ENCODE data around the gene OR2A12.
"Not testable (repeated sequence)": the region's sequence is repeated elsewhere in the genome, so short reads cannot be mapped to it uniquely, and the experiment has no call there.

Gene OR2A12

DNA sequence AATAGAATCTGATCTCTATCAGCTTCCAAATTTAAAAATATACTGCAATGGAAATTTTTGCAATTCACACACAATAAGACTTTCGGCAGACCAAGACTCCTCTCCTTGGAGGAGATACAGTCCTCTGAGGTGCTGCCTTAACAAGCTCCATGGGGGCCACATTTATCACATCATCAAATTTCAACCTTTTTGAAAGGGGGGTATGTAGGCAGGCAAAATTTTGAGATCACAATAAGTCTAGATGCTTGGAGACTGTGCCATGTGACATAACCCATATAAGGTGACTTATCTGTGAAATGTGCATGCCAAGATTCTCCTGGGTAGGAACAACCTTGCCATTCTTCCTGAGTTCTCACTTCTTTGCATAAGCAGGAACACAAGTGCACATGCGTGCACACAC is at the start of gene OR2A12:
OR2A12 (plus strand) TSS at position 301 of the 400 bp plus-strand sequence. CDS start 8,830 bp downstream, outside the sequence.
- DNase-seq = no peak

DNA sequence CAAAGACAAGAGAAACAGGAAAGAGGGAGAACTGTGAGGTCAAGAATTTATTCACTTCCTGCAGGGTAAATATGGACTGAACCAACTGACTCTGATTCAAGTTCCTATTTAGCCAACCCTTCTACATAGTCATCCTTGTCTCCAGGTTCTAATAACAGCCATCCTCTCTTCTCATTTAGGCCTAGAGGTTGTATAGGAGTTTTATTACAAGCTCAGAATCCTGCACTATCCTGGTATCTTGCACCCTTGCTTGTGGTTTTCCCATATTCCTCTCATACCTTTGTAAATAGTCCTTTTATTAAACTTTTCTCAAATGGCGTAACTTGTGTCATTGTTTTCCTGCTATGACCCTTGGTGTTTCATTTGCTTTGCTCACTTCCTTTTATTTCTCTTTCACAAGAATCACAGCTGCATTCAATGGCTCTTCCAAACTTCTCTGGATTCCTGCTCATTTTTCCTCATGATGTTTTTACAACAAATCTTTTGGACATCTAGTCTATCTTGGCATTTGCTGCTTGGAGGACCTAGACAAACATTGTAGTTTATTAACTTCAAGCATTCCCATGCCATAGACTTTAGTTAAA is 49.7 kb upstream of the OR2A12 start:
- no peak for DNase-seq

- no peak for DNase-seq
Measured at GRCh38 chr7:144037414-144038035, 48.6 kb upstream of the OR2A12 start.

DNA sequence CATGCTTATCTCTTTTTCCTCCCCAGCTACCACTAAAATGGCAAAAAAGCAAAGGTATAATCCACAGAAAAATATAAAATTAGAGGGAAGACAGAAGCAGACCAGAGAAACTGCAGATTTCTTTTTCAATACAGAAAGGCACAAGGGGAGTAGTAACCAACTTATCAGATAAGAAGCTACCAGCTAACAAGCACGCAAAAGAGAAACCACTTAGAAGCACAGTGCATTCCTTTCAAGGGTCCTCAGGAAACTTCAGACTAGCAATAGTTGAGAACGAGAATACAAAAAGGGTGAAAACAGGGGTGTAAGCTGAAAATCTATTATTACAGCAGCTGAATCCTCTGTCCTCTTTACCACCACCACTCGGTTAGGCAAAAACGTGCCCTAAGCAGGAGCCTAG is 47.2 kb upstream of the OR2A12 start:
- DNase-seq = no peak

GRCh38 chr7:144048648-144049047 is 37.4 kb upstream of the OR2A12 start, which contains the start of gene OR2A5:
TSS of gene OR2A5 (plus strand) at chr7:144048948. CDS start at chr7:144050402, 1,454 bp downstream.
- DNase-seq = no peak

DNA sequence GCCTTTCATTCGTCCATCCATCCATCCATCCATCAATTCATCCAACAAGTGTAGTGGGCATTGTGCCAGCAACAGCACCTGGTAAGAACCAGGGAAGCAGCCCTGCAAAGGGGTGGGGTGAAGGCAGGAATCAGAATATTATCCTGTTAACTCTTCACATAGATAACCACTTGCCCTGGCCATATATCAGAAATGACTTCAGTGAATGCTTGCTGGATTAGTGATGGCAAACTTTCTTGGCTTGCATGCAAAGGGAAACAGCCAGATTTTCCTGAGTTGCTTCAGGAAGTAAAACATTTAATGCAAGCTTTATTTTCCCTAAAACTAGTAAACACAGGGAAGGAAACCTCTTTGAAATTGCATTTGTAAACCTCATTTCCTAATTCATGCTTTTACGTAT is 36.6 kb upstream of the OR2A12 start:
- no peak for DNase-seq

GRCh38 chr7:144050093-144050492 is 36.0 kb upstream of the OR2A12 start:
- no peak for DNase-seq

DNA sequence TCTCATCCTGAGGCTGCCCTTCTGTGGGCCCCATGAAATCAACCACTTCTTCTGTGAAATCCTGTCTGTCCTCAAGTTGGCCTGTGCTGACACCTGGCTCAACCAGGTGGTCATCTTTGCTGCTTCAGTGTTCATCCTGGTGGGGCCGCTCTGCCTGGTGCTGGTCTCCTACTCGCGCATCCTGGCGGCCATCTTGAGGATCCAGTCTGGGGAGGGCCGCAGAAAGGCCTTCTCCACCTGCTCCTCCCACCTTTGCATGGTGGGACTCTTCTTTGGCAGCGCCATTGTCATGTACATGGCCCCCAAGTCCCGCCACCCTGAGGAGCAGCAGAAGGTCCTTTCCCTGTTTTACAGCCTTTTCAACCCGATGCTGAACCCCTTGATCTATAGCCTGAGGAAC is 35.2 kb upstream of the OR2A12 start:
- not testable (repeated sequence) for DNase-seq

- DNase-seq = no peak
Measured at GRCh38 chr7:144057954-144058353, 28.1 kb upstream of the OR2A12 start.

DNA sequence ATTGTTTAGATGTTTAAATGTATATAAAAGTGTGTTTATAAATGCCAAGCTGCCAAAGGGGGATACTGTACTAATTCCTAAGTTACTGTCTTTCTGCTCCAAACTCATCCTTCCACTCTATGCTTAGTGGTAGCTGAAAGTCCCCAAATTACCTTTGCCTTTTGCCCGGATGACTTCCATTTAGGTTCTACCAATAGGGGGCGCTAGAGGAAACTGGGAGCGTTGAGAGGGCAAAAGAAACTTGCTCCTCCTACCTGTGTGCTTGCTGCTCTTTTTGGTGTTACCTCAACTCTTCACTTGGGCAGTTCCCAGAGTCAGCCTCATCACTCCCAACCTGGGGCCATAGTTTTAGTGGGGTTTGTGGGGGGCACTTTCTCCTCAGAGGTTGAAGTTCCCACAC is 22.4 kb upstream of the OR2A12 start:
- DNase-seq = no peak

- DNase-seq = no peak
Measured at GRCh38 chr7:144069511-144069910, 16.6 kb upstream of the OR2A12 start, which contains the start of gene OR2A25. TSS of gene OR2A25 (plus strand) at chr7:144069811. CDS start at chr7:144074220, 4,409 bp downstream.

DNA sequence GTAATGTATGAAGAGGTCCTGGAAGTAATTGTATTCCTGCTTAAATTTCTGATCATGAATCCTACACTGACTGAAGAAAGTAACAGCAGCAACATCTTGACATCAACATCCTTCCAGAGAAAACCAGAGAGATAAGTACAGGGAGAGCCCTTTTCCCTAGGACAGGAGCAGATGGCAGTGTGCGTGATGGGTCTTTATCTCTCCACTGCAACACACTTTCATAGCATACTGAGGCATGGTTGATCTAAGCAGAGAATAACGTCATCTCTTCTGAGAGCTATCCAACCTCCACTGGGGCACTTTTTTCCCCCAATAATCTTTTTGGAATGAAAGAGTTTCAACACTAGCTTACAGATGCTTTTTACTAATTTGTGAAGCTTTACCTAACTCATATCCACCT is 16.1 kb upstream of the OR2A12 start:
- DNase-seq = no peak

GRCh38 chr7:144074374-144074773 is 11.7 kb upstream of the OR2A12 start:
- DNase-seq = no peak

- no peak for DNase-seq
Measured at GRCh38 chr7:144086730-144087129, 652 bp downstream of the OR2A12 start.

DNA sequence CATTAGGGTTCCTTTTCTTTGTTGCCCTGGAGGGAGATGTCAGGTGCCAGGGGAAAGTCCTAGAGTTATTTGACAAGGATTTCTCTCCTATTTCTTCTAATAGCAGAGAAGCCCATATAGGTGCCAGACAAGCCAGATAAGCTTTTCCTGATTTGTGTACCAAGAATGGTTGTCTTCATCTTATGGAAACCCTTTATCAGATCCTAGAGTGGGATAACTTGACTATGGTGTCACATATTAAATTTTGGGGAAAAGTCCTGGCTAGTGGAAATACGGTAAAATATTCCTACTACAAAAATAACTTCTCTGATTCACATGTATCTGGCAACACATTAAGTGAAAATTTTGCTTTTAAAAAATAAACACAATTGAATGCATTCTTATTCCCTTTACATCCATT is 1.2 kb downstream of the OR2A12 start:
- no peak for DNase-seq

GRCh38 chr7:144090667-144091066 is 4.6 kb downstream of the OR2A12 start:
- DNase-seq = no peak

DNA sequence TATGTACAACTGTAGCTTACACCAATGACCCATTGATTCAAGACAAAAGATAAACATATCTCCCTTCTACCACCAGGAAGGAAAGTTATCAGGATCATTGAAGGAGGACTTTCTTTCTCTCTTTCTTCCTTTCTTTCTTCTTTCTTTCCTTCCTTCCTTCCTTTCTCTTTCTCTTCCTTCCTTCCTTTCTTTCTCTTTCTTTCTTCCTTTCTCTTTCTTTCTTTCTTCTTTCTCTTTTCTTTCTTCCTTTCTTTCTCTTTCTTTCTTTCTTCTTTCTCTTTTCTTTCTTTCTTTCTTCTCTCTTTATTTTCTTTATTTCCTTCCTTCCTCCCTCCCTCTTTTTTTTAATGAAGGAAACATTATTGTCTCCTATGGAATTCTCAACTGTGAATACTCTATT is 12.7 kb downstream of the OR2A12 start:
- no peak for DNase-seq

DNA sequence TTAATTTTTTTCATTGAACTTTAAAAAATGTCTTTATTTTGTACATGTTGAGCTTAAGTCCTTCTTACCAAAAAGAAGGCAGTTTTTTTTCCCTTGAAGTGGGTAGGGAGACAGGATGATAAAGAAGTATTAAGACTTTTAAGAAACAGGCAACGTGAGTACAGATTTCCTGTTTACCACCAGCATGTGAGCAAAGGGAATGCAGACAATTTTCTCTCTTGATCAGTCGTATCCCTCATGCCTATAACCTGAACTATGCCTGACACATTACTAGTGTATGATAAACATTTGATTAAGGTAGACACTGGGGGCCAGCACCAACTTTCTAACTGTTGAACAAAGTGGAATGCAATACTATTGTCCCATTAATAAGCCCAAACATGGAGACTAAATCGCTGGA is 14.5 kb downstream of the OR2A12 start:
- DNase-seq = no peak

- no peak for DNase-seq
Measured at GRCh38 chr7:144102041-144102440, 16.0 kb downstream of the OR2A12 start.

- no peak for DNase-seq
Measured at GRCh38 chr7:144105211-144105610, 19.1 kb downstream of the OR2A12 start.

DNA sequence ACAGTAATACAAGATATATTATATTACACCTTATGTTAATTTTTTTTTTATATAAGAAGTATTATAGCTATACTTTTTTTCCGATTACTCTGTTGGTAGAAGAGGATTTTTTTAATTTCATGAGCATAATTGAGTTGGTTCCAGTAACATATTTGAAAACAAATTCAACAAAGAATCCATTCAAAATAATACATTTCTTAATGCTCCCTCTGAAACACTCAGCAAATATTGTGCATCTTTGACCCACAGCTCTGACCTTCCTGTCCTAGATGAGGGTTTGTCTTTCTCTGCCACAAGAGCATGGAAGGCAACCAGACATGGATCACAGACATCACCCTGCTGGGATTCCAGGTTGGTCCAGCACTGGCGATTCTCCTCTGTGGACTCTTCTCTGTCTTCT is 23.2 kb downstream of the OR2A12 start, which contains the start of gene OR2A2:
OR2A2 (plus strand) TSS at position 301 of the 400 bp plus-strand sequence; CDS start at position 301, 0 bp downstream.
- DNase-seq = no peak

DNA sequence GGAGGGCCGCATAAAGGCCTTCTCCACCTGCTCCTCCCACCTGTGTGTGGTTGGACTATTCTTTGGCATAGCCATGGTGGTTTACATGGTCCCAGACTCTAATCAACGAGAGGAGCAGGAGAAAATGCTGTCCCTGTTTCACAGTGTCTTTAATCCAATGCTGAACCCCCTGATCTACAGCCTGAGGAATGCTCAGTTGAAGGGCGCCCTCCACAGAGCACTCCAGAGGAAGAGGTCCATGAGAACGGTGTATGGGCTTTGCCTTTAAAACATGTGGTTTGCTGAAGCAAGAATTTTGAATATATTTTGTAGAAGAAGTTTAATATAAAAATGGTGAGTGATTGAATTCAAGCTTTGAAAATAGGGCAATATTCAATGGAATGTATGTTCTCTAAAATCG is 24.2 kb downstream of the OR2A12 start:
- DNase-seq = no peak

DNA sequence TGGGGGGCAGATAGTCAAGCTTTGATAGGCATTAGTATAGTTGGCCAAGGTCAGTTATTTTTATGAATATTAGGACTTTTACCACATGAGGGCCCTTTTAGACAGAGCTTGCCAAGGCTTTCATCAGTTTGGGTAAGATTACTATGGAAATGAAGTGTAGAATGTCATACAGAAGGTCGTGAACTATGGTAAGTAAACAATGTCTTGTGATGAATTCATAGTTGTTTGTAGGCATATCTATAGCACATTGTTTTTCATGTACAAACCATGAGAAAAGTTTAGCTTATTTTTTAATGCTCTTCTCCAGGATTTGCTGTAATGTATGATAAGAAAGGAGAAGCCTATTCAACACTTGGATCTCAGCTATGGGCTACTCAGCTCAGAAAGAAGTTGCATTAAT is 27.6 kb downstream of the OR2A12 start:
- no peak for DNase-seq

DNA sequence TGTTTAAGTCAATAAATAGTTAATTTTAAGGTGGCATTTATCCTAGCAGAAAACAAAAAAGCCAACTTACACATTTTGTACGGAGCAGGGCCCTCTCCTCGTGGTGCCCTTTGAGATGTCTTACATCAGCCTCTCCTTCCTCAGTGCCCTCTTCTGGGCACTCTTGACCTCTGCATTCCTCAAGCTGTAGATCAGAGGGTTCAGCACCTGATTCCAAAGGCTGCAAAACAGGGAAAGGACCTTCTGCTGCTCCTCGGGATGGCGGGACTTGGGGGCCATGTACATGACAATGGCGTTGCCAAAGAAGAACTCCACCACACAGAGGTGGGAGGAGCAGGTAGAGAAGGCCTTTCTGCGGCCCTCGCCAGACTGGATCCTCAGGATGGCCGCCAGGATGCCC is 32.3 kb downstream of the OR2A12 start:
- no peak for DNase-seq

DNA sequence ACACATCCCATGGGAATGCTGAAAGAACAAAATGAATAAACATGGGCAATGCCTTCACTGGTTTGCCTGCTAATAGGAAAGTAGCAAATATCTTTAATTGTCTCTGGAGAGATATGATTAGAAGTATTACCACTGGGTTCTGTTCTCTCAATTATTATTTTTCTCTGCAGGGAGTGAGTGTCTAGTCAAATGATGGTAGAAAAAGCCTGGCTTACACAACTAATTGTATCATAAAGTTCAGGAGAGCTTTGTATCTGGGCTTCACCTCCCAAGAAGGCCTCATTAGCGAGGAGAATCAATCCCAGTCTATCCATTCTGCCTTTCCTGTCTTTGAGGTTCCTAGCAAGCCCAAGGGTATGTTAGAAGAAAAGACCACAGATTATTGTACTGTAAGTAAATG is 36.8 kb downstream of the OR2A12 start, which contains the start of gene OR2A14:
OR2A14 (plus strand) TSS at position 301 of the 400 bp plus-strand sequence. CDS start 5,937 bp downstream, outside the sequence.
- DNase-seq = no peak
